RCC 7860 (cell line): Measurements from ENCODE around the gene RAPGEF1.
A peak's percentile ranks its signal among the peaks of the same experiment; 100 is the strongest.

Experiments used
- DNase-seq: peaks from one replicate; pipeline ENCODE4 v3.0.0-alpha.2; 2015; ENCODE audit warnings: low spot score
- FAIRE-seq: peaks from 2 replicates; lab custom pipeline; 2012; peaks lifted over from hg19 to GRCh38; lab: Jason Lieb, UNC

The RAPGEF1 gene

GRCh38 chr9:131593091-131593820, 146.6 kb downstream of the RAPGEF1 start:
- no peak for FAIRE-seq
- DNase-seq = no peak

- DNase-seq = no peak
- FAIRE-seq = no peak
Observed at GRCh38 chr9:131591845-131592208, 148.0 kb downstream of the RAPGEF1 start.

GRCh38 chr9:131590907-131591844, 148.7 kb downstream of the RAPGEF1 start:
- FAIRE-seq (no peak), DNase-seq (peak; percentile 71)

GRCh38 chr9:131590449-131590848, 149.4 kb downstream of the RAPGEF1 start:
- FAIRE-seq (no peak), DNase-seq (no peak)

DNA sequence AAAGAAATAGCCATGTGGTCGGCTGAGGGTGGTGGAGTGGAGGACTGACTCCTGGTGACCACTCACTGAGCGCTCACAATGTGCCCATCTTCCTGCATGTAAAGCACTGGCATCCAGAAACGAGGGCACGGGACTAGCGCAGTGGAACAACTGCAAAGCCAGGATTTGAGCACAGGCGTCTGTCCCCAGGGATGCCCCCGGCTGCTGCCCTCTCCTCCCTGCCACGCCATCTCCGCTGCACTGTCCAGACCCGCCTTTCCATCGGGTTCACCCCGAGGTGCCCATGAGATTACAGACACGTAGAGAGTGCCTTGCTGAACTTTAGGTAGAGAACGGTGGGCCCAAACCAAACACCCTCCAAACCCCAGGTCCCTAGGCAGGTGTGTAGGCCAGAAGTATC, 149.9 kb downstream of the RAPGEF1 start:
- no peak for FAIRE-seq
- DNase-seq = no peak

- FAIRE-seq = no peak
- DNase-seq = no peak
Observed at GRCh38 chr9:131589124-131589711, 150.7 kb downstream of the RAPGEF1 start.

GRCh38 chr9:131588396-131588795, 151.5 kb downstream of the RAPGEF1 start:
- no peak for DNase-seq
- no peak for FAIRE-seq

GRCh38 chr9:131587906-131588305, 152.0 kb downstream of the RAPGEF1 start:
- DNase-seq = no peak
- FAIRE-seq = no peak

DNA sequence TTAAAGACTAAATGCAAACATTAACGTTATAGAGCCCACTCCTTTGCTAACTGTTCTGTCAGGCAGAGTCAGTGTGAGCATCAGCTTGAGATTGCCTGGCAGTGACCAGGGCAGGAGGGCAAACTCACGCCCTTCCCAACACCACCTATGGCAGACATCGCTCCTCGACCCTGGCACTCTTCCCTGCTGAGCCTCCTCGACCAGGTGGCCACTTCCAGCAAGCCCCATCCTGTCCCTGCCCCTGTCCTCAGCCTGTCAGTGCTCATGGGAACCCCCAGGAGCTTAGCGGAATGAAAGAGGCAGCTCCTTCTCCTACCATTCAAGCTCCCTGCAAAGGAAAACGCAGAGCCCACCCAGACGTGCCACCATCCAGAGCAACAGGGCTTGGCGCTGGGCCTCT, 152.5 kb downstream of the RAPGEF1 start:
- DNase-seq (no peak), FAIRE-seq (no peak)

- peak; percentile 12 for DNase-seq
Observed at GRCh38 chr9:131585375-131585774, 154.5 kb downstream of the RAPGEF1 start.

DNA sequence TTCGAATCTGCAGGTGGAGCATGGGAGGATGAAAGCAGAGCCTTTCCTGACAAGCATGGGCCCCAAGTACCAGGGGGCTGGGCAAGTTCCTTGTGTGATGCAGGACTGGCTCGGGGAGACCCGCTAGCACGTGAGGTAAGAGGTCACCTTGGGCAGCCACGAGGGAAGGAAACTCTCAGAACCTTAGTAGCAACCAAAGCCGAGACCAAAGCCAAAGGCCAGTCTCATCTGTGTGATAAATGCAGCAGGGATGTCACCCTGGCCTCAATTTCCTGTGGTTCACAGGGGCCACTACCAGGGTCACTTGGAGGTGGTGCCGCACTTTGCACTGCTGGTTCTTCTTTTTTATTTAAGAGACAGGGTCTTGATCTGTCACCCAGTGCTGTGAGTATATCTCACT, 155.0 kb downstream of the RAPGEF1 start:
- no peak for FAIRE-seq
- no peak for DNase-seq

More at GRCh38 chr9:131585375-131585774, 154.5 kb downstream of the RAPGEF1 start:
- no peak for FAIRE-seq

DNA sequence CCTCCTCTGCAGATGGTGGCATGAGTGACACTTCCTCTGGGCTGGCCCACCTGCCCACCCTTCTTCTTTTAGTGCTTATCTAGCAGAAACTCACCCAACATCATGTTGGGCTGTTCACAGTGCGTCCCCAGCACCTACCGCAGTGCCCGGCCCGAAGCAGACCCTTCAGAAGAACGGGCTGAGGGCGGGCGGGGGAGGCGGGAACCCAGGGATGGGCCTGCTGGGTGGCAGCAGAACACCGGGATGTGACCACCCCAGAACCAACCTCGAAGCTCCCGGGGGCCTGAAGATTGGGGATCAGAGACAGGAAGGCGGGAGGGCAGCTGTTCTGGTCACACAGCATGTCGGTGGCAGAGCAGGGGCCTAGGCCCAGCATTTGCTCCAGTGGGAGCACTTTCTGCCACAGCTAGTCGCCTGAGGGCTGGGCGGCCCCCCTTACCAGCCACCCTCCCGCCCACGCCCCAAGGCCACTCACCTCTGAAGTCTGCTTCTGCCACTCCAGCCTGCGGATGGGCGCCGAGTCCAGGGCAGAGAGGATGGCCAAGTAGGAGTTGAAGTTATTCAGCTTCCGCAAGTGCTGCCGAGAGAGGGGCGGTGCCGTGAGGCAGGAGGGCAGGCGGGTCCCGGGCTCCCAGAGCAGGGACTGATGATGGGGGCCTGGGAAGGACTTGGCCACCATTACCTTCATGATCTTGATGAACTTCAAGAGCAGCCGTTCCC, 155.9 kb downstream of the RAPGEF1 start:
- no peak for DNase-seq
- no peak for FAIRE-seq

GRCh38 chr9:131583337-131583645, 156.6 kb downstream of the RAPGEF1 start:
- no peak for FAIRE-seq

DNA sequence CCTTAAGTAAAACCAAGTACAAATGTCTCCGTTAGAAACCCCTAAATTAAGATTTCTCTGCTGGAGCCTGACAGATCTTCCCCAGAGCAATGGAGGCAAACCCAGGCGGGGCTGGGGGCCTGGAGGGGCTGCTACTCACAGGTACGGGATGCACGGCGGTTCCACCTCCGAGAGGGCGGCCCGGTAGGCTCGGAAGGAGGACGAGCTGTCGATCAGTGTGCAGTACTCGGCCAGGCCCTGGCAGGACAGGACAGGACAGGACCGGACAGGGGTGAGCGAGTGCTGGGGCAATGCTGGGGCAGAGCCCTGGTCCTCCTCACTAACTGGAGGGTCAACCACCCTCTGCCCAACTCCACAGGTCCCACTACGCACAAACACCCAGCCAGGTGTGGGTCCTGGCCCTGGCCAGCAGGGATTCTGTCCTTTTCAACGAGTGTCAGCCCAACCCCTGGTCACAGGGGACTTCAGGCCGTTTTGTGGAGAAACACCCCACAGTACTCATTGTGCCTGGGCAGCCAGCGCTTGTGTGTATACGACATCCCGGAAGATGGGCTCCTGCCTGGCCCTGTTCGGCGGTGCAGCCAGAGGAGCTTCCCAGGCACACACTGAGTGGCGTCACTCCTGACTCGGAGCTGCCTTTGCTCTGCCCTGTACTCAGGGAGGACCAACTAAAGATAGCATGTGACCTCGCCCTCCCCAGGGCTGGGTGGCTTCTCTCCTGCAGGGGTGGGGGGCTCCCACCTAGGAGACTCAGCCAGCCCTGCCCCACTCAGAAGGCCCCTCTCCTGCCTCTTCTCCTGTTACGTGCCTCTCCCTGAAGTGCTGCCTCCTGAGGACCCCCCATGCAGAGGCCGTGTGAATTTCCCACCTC, 157.2 kb downstream of the RAPGEF1 start:
- no peak for FAIRE-seq
- DNase-seq = no peak

More at GRCh38 chr9:131583337-131583645, 156.6 kb downstream of the RAPGEF1 start:
- DNase-seq = no peak

- DNase-seq (no peak), FAIRE-seq (no peak)
Observed at GRCh38 chr9:131582056-131582455, 157.8 kb downstream of the RAPGEF1 start.

- FAIRE-seq (no peak), DNase-seq (no peak)
Observed at GRCh38 chr9:131580358-131580757, 159.5 kb downstream of the RAPGEF1 start.

GRCh38 chr9:131579789-131580211, 160.1 kb downstream of the RAPGEF1 start:
- no peak for DNase-seq
- FAIRE-seq = no peak

DNA sequence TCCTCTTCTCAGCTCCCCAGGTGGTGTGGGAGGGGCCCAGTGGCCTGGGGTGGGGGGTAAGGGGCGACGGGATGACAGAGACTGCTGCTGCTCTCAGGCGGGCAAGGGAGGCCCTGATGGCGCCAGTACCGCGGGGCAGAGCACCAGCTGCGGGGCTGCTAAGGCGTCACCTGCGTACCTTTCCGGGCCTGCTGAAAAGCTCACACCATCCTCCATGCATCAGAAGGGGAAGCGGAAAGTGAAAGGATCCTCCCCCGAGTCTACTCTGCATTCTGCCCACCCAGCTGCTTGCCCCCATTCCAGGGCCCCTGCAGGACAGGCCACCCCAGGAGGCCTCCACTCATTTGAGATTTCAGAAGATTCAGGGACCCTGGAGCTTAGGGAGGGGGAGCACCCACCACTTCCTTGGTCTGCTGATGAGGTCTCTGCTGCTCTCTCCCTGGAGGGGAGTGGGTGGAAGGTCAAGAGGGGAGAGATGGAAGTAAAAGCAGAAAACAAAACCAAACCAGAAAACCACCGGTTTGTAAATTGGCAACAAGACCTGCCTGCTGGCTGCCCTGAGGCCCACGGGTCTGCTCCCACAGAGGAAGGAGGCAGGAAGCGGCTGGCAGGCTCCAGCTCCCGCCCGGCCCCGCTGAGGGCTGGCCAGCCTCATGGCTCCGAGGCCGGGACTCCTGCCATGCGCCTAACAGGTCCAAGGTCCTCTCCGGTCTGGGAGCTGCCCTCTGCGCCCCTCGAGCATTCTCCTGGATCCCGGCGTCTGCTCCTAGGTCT, 161.0 kb downstream of the RAPGEF1 start:
- FAIRE-seq (no peak), DNase-seq (no peak)

- FAIRE-seq (no peak), DNase-seq (no peak)
Observed at GRCh38 chr9:131578021-131578420, 161.9 kb downstream of the RAPGEF1 start.
